ENCODE results near the gene AIMP1. TPM values are rescaled to one million over a fixed set of nuclear protein-coding genes. Genes with fewer than 3 reads are reported as not detected.

AIMP1 gene
- 10 to 100 TPM; 12.6 to 37.3 TPM for total RNA-seq

- ATAC-seq (ENCODE audit: insufficient number of reproducible peaks, low FRiP score, low read depth) (peak; percentile 95), DNase-seq (ENCODE audit: low spot score) (peak; percentile 77)
- Histone ChIP-seq H3K9me3 (no peaks in the 10 kb centered on the region), H3K27ac (peak within 1 kb of the TSS; percentile 95 to 96), H3K4me1 (ENCODE audit: control insufficient read depth in 1 of 2, low read depth in 2 of 2) (peaks cover 34 to 66% of the 10 kb centered on the region in 2 donors), H3K36me3 (no peaks in the 10 kb centered on the region), H3K27me3 (replicated peaks; ENCODE audit: insufficient read depth) (no peaks in the 10 kb centered on the region), H3K4me3 (peak within 1 kb of the TSS; percentile 95)
- TF ChIP-seq CTCF (IDR thresholded peaks at IDR 0.05), result no peak
Measured at GRCh38 chr4:106315968-106316772, at the start of gene AIMP1, which contains the start of gene TBCK. Gene AIMP1, plus strand, starts transcription at chr4:106316550. Its CDS starts 8,460 bp downstream, at chr4:106325010. Gene TBCK, minus strand, starts transcription at chr4:106316209. Its CDS starts 7,249 bp downstream, at chr4:106308960.

- TF ChIP-seq CTCF (IDR thresholded peaks at IDR 0.05), result no peak
- no peaks in the 10 kb centered on the region for H3K9me3 ChIP-seq
- H3K4me3 ChIP-seq, result no peak overlapping the region
- H3K36me3 ChIP-seq, result no peaks in the 10 kb centered on the region
- H3K4me1 ChIP-seq (ENCODE audit: control insufficient read depth in 1 of 2, low read depth in 2 of 2), result peaks cover 9 to 29% of the 10 kb centered on the region in 2 donors
- DNase-seq (ENCODE audit: low spot score) (no peak), ATAC-seq (ENCODE audit: insufficient number of reproducible peaks, low FRiP score, low read depth) (no peak)
- H3K27ac ChIP-seq, result no peak overlapping the region
- no peaks in the 10 kb centered on the region for H3K27me3 ChIP-seq (replicated peaks; ENCODE audit: insufficient read depth)
Measured at GRCh38 chr4:106268786-106269185, 47.6 kb upstream of the AIMP1 start.

- no peak overlapping the region for H3K4me3 ChIP-seq
- no peaks in the 10 kb centered on the region for H3K9me3 ChIP-seq
- DNase-seq (ENCODE audit: low spot score) (no peak), ATAC-seq (ENCODE audit: insufficient number of reproducible peaks, low FRiP score, low read depth) (no peak)
- no peaks in the 10 kb centered on the region for H3K36me3 ChIP-seq
- TF ChIP-seq CTCF (IDR thresholded peaks at IDR 0.05), result no peak
- no peaks in the 10 kb centered on the region for H3K27me3 ChIP-seq (replicated peaks; ENCODE audit: insufficient read depth)
- H3K27ac ChIP-seq, result no peak overlapping the region
- peaks cover 9 to 31% of the 10 kb centered on the region in 2 donors for H3K4me1 ChIP-seq (ENCODE audit: control insufficient read depth in 1 of 2, low read depth in 2 of 2)
Measured at GRCh38 chr4:106269711-106270110, 46.6 kb upstream of the AIMP1 start.

GRCh38 chr4:106270736-106271135 is 45.6 kb upstream of the AIMP1 start:
- no peak for ATAC-seq (ENCODE audit: insufficient number of reproducible peaks, low FRiP score, low read depth)

More at GRCh38 chr4:106270736-106271135, 45.6 kb upstream of the AIMP1 start:
- TF ChIP-seq CTCF (IDR thresholded peaks at IDR 0.05), result no peak
- H3K4me1 ChIP-seq (ENCODE audit: control insufficient read depth in 1 of 2, low read depth in 2 of 2), result peaks cover 9 to 31% of the 10 kb centered on the region in 2 donors
- peak overlapping the region in 1 of 2 donors; percentile 28 for H3K27ac ChIP-seq
- no peaks in the 10 kb centered on the region for H3K27me3 ChIP-seq (replicated peaks; ENCODE audit: insufficient read depth)
- no peak for DNase-seq (ENCODE audit: low spot score)
- H3K4me3 ChIP-seq, result no peak overlapping the region
- H3K9me3 ChIP-seq, result no peaks in the 10 kb centered on the region
- H3K36me3 ChIP-seq, result no peaks in the 10 kb centered on the region
